Cardiac muscle cell (in vitro differentiated cells and primary cell): ENCODE measurements around the gene LGR6. TPM values are rescaled to one million over a fixed set of nuclear protein-coding genes. Genes with fewer than 3 reads are reported as not detected.

Experiments used
- DNase-seq, 2 donors: peaks; one replicate each; pipeline versions ENCODE4 v3.0.0 to v3.0.0-alpha.2; 2010 to 2017; ENCODE audit warnings: low read depth in 1 of 2, low spot score in 1 of 2
- H3K27ac ChIP-seq: fragments of 200-600 bp; sonication (generic); 2 replicates; pipeline ENCODE4 v1.5.1; 2016
- H3K27me3 ChIP-seq: fragments of 200-600 bp; sonication (generic); 2 replicates; pipeline ENCODE4 v1.6.0; 2016; ENCODE audit warnings: control low read depth
- H3K36me3 ChIP-seq: fragments of 200-600 bp; sonication (generic); 2 replicates; pipeline ENCODE4 v1.5.1; 2016; ENCODE audit warnings: control low read depth
- H3K4me1 ChIP-seq: fragments of 200-600 bp; sonication (generic); 2 replicates; pipeline ENCODE4 v1.8.1; 2017; ENCODE audit warnings: low read depth, mild to moderate bottlenecking, mixed run types
- H3K4me3 ChIP-seq: fragments of 200-600 bp; sonication (generic); 2 replicates; pipeline ENCODE4 v1.5.1; 2016; ENCODE audit warnings: mild to moderate bottlenecking
- H3K9me3 ChIP-seq: fragments of 200-600 bp; sonication (generic); 2 replicates; pipeline ENCODE4 v1.5.1; 2017; ENCODE audit warnings: low read depth, mild to moderate bottlenecking, control low read depth
- polyA plus RNA-seq: library from polyadenylated mRNA; unstranded; fragments of >200 nt; fragmentation: Nextera tagmentation; extraction: Ambion mirVana; gene quantifications from 2 replicates; pipeline ENCODE4 v1.2.1, GENCODE V29; 2016
- total RNA-seq: library from RNA; depleted of rRNA; stranded (reverse); fragments of >200 nt; gene quantifications from 2 replicates; pipeline ENCODE4 v1.2.3, GENCODE V29; 2016
- TF ChIP-seq, protein P1 (sequence below): IDR thresholded peaks from 2 replicates; pipeline ENCODE4 v1.5.1; 2012; ENCODE audit warnings: low read depth, mild to moderate bottlenecking, low read length

LGR6 gene
- total and polyA plus RNA-seq, 2 experiments from 2014 or later = 0.16 TPM; not detected in 1

DNA sequence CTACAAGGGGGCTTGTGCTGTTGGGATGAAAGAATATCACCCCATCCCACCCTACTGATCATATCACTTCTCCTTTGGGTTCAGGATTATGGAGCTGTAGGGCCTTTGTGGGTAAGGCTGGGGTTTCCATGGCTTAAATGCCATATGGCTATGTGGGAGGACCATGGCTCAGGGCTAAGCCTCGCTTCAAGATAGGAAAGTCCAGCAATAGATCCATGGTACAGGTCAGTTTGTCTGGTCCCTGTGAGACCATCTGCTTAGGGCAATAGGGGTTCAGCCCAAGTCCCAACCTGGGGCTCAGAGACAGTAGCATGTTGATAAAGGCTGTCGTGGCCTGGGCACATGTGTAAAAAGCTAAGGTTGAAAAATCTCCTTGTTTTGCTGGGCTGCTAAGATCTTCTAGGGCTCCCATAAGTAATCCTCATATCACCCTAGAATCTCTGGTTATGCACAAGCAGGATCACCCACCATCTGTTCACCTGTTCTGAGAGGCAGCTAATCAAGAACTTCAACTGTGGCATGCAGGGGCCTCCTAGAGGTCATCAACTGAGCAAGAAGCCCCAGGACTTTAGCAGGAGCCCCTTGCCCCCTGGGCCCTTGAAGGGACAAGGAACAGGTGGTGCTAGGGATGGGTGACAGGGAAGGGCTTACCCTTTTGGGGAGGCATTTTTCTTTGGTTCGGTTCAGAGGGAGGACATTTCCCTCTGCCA, 81.6 kb downstream of the LGR6 start:
- no peaks in the 10 kb centered on the region for H3K4me1 ChIP-seq
- TF ChIP-seq, protein P1, sequence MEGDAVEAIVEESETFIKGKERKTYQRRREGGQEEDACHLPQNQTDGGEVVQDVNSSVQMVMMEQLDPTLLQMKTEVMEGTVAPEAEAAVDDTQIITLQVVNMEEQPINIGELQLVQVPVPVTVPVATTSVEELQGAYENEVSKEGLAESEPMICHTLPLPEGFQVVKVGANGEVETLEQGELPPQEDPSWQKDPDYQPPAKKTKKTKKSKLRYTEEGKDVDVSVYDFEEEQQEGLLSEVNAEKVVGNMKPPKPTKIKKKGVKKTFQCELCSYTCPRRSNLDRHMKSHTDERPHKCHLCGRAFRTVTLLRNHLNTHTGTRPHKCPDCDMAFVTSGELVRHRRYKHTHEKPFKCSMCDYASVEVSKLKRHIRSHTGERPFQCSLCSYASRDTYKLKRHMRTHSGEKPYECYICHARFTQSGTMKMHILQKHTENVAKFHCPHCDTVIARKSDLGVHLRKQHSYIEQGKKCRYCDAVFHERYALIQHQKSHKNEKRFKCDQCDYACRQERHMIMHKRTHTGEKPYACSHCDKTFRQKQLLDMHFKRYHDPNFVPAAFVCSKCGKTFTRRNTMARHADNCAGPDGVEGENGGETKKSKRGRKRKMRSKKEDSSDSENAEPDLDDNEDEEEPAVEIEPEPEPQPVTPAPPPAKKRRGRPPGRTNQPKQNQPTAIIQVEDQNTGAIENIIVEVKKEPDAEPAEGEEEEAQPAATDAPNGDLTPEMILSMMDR = no peak
- H3K27ac ChIP-seq = no peak overlapping the region
- no peaks in the 10 kb centered on the region for H3K36me3 ChIP-seq
- no peak overlapping the region for H3K4me3 ChIP-seq
- H3K27me3 ChIP-seq = no peaks in the 10 kb centered on the region
- DNase-seq = no peak
- H3K9me3 ChIP-seq = no peaks in the 10 kb centered on the region

DNA sequence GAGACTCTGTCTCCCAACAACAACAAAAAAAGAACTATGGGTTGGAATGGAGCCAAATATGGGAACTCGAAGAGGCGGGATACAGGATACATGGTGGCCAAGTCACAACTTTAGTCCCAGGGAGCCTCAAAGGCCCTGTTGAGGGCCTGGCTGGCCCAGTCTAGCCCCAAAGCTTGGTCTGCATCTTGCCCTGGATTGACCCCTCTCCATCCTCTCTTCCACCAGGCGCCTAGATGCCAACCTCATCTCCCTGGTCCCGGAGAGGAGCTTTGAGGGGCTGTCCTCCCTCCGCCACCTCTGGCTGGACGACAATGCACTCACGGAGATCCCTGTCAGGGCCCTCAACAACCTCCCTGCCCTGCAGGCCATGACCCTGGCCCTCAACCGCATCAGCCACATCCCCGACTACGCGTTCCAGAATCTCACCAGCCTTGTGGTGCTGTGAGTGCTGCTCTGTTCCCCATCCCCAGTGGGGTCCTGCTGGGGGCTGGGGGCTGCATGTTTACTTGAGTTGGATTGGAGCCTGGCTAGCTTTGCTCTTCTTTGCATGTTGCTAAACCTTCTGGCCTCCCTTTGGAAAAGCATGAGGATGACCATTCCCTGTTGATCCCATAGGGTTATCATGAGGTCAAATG, 82.6 kb downstream of the LGR6 start:
- Histone ChIP-seq H3K27ac (no peak overlapping the region), H3K4me3 (no peak overlapping the region), H3K9me3 (no peaks in the 10 kb centered on the region), H3K4me1 (no peaks in the 10 kb centered on the region), H3K36me3 (no peaks in the 10 kb centered on the region), H3K27me3 (no peaks in the 10 kb centered on the region)
- TF ChIP-seq, protein P1 = no peak
- DNase-seq = no peak

DNA sequence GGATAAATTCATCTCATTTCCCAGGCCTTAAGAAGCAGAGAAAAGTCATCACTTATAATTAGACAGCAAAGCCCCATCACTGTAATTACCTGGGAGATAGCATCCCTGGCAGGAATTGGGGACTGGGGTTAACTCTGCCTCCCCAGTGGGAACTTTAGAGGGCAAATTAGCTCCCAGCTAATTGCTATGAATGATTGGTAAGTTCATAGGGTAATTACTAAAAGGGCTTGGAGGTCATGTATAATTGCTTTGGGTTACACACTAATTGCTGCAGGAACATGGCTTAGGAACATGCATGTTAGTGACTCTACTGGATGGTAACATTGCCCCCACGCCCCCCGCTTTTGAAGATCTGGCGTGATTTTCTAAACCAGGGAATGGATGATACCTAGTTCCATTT, 83.3 kb downstream of the LGR6 start:
- TF ChIP-seq, protein P1 = no peak
- Histone ChIP-seq H3K9me3 (no peaks in the 10 kb centered on the region), H3K27me3 (no peaks in the 10 kb centered on the region), H3K27ac (no peak overlapping the region), H3K4me1 (no peaks in the 10 kb centered on the region), H3K4me3 (no peak overlapping the region), H3K36me3 (no peaks in the 10 kb centered on the region)
- no peak for DNase-seq

DNA sequence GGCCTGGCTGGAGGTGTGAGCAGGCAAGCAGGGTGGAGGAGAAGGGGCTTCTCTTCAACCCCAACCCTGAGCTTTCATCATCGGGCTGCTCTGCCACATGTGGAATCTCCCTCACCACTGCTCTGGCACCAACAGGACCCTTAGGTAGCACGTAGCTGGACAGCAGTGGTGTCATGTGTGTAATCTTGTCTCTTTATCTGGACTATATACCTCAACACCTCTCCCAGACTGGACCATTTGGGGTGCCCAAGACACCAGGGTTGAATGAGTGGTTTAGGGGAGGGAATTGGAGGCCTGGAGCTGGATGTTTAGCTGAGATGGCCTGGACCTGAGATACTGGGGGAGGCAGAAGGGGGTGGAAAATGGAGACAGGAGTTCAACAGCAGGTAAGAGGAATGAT, 85.2 kb downstream of the LGR6 start:
- TF ChIP-seq, protein P1 = no peak
- Histone ChIP-seq H3K9me3 (no peaks in the 10 kb centered on the region), H3K36me3 (no peaks in the 10 kb centered on the region), H3K4me1 (no peaks in the 10 kb centered on the region), H3K27me3 (no peaks in the 10 kb centered on the region), H3K27ac (no peak overlapping the region), H3K4me3 (no peak overlapping the region)
- DNase-seq = no peak

DNA sequence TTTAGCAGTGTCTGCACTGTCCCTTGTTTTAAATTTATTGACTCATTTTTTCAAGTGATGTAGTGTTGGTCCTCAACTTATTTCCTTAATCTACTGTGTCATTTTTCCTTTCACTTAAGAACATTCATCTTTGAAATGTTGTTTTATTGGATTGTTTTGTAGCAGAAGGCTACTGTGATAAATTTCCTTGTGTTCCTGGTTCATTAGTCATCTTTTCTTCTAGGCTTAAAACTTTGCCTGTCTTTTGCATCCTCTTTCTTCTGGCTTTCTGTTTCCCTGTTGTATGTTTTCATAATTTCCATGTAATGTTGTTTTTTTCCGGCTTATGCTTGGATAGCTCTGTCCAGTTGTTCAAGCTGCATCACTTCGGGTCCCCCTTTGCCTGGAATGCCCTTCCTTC, 86.2 kb downstream of the LGR6 start:
- H3K4me3 ChIP-seq = no peak overlapping the region
- no peak overlapping the region for H3K27ac ChIP-seq
- no peaks in the 10 kb centered on the region for H3K4me1 ChIP-seq
- H3K27me3 ChIP-seq = no peaks in the 10 kb centered on the region
- no peak for DNase-seq
- no peaks in the 10 kb centered on the region for H3K9me3 ChIP-seq
- no peaks in the 10 kb centered on the region for H3K36me3 ChIP-seq
- TF ChIP-seq, protein P1 = no peak
